Stimulated activated naive CD8-positive, alpha-beta T cell treated with anti-CD3 and anti-CD28 coated beads, Interleukin-15, amount 100 ng/mL, for 72 hours (primary cell): Measurements from ENCODE around the gene C2CD2L.
A peak's percentile ranks its signal among the peaks of the same experiment; 100 is the strongest.
"Not testable (repeated sequence)": the region's sequence is repeated elsewhere in the genome, so short reads cannot be mapped to it uniquely, and the experiment has no call there.

Source experiments
- ATAC-seq: fragments of 150-1000 bp; cut with Tn5 transposase; 2 replicates; pipeline ENCODE4 v1.10.0; 2021; ENCODE audit warnings: mild to moderate bottlenecking, moderate library complexity
- DNase-seq, 2 donors: peaks; one replicate each; pipeline ENCODE4 v3.0.0; 2021 to 2022
- H3K27ac Mint-ChIP-seq, 2 donors: one replicate each; pipeline ENCODE4 v1.8.0; 2022; ENCODE audit warnings: mild to moderate bottlenecking in 2 of 2, mixed read lengths in 2 of 2, moderate library complexity in 2 of 2
- H3K27me3 Mint-ChIP-seq: one replicate; pipeline ENCODE4 v1.8.0; 2022; ENCODE audit warnings: mixed read lengths
- H3K4me1 Mint-ChIP-seq: one replicate; pipeline ENCODE4 v1.8.0; 2022; ENCODE audit warnings: mild to moderate bottlenecking, mixed read lengths
- H3K4me3 Mint-ChIP-seq, 2 donors: one replicate each; pipeline ENCODE4 v1.8.0; 2022; ENCODE audit warnings: mild to moderate bottlenecking in 2 of 2, mixed read lengths in 2 of 2, moderate library complexity in 1 of 2
- H3K9me3 Mint-ChIP-seq, 2 donors: one replicate each; pipeline ENCODE4 v1.8.0; 2022; ENCODE audit warnings: mixed read lengths in 2 of 2

Gene C2CD2L

GRCh38 chr11:119089319-119089718 lies 17.8 kb upstream of the C2CD2L start:
- no peak for ATAC-seq
- H3K4me1 Mint-ChIP-seq = peaks cover 75% of the 10 kb centered on the region

GRCh38 chr11:119091178-119091577 lies 16.0 kb upstream of the C2CD2L start:
- Mint-ChIP-seq H3K9me3 (no peaks in the 10 kb centered on the region), H3K4me1 (peaks cover 70% of the 10 kb centered on the region), H3K27ac (no peak overlapping the region), H3K4me3 (no peak overlapping the region), H3K27me3 (no peaks in the 10 kb centered on the region)
- DNase-seq = no peak
- ATAC-seq = no peak

More at GRCh38 chr11:119089319-119089718, 17.8 kb upstream of the C2CD2L start:
- no peaks in the 10 kb centered on the region for H3K9me3 Mint-ChIP-seq
- no peak overlapping the region for H3K27ac Mint-ChIP-seq
- DNase-seq = no peak
- no peaks in the 10 kb centered on the region for H3K27me3 Mint-ChIP-seq
- H3K4me3 Mint-ChIP-seq = no peak overlapping the region

GRCh38 chr11:119091966-119092879 lies 14.9 kb upstream of the C2CD2L start:
- DNase-seq (no peak), ATAC-seq (no peak)
- Mint-ChIP-seq H3K27ac (peak overlapping the region; percentile 37 to 100), H3K4me3 (peak overlapping the region; percentile 62 to 94), H3K9me3 (no peaks in the 10 kb centered on the region), H3K27me3 (no peaks in the 10 kb centered on the region), H3K4me1 (peaks cover 67% of the 10 kb centered on the region)

GRCh38 chr11:119092880-119093842 lies 14.0 kb upstream of the C2CD2L start:
- DNase-seq (no peak), ATAC-seq (no peak)
- Mint-ChIP-seq H3K4me1 (peaks cover 57% of the 10 kb centered on the region), H3K4me3 (peak overlapping the region; percentile 85 to 94), H3K9me3 (no peaks in the 10 kb centered on the region), H3K27me3 (no peaks in the 10 kb centered on the region), H3K27ac (peak overlapping the region; percentile 88 to 100)

- Mint-ChIP-seq H3K4me1 (peaks cover 63% of the 10 kb centered on the region), H3K4me3 (peak overlapping the region; percentile 89 to 94), H3K27me3 (no peaks in the 10 kb centered on the region), H3K9me3 (no peaks in the 10 kb centered on the region), H3K27ac (peak overlapping the region; percentile 93 to 100)
- DNase-seq (peak; percentile 63 to 67), ATAC-seq (peak; percentile 31)
Observed at GRCh38 chr11:119093942-119094815, 13.0 kb upstream of the C2CD2L start.

GRCh38 chr11:119094816-119095065 lies 12.4 kb upstream of the C2CD2L start:
- peaks cover 66% of the 10 kb centered on the region for H3K4me1 Mint-ChIP-seq
- DNase-seq = no peak

GRCh38 chr11:119095066-119095880 lies 11.9 kb upstream of the C2CD2L start:
- H3K9me3 Mint-ChIP-seq = no peaks in the 10 kb centered on the region
- H3K4me1 Mint-ChIP-seq = peaks cover 66% of the 10 kb centered on the region

More at GRCh38 chr11:119094816-119095065, 12.4 kb upstream of the C2CD2L start:
- H3K27ac Mint-ChIP-seq = peak overlapping the region; percentile 93 to 100
- peak overlapping the region; percentile 89 to 94 for H3K4me3 Mint-ChIP-seq
- no peaks in the 10 kb centered on the region for H3K27me3 Mint-ChIP-seq
- peak; percentile 49 for ATAC-seq
- H3K9me3 Mint-ChIP-seq = no peaks in the 10 kb centered on the region

GRCh38 chr11:119099711-119100110 lies 7.4 kb upstream of the C2CD2L start:
- H3K4me3 Mint-ChIP-seq = peak overlapping the region; percentile 22 to 84
- no peaks in the 10 kb centered on the region for H3K27me3 Mint-ChIP-seq
- no peaks in the 10 kb centered on the region for H3K9me3 Mint-ChIP-seq
- no peak for ATAC-seq
- DNase-seq = no peak
- no peak overlapping the region for H3K27ac Mint-ChIP-seq
- peaks cover 47% of the 10 kb centered on the region for H3K4me1 Mint-ChIP-seq

More at GRCh38 chr11:119095066-119095880, 11.9 kb upstream of the C2CD2L start:
- DNase-seq (peak; percentile 99 to 100), ATAC-seq (peak; percentile 89)
- Mint-ChIP-seq H3K27ac (peak overlapping the region; percentile 93 to 100), H3K4me3 (peak overlapping the region; percentile 89 to 94), H3K27me3 (no peaks in the 10 kb centered on the region)

GRCh38 chr11:119100246-119100970 lies 6.7 kb upstream of the C2CD2L start:
- Mint-ChIP-seq H3K4me1 (peaks cover 47% of the 10 kb centered on the region), H3K27me3 (no peaks in the 10 kb centered on the region), H3K4me3 (peak overlapping the region; percentile 71 to 84), H3K27ac (peak overlapping the region; percentile 98 to 99), H3K9me3 (no peaks in the 10 kb centered on the region)
- ATAC-seq (no peak), DNase-seq (no peak)

- H3K9me3 Mint-ChIP-seq = no peaks in the 10 kb centered on the region
- ATAC-seq (peak; percentile 51), DNase-seq (no peak)
- peaks cover 44% of the 10 kb centered on the region for H3K4me1 Mint-ChIP-seq
- H3K27me3 Mint-ChIP-seq = no peaks in the 10 kb centered on the region
- peak overlapping the region; percentile 71 to 84 for H3K4me3 Mint-ChIP-seq
- H3K27ac Mint-ChIP-seq = peak overlapping the region; percentile 98 to 99
Observed at GRCh38 chr11:119100994-119101758, 6.0 kb upstream of the C2CD2L start.

- peaks cover 46% of the 10 kb centered on the region for H3K4me1 Mint-ChIP-seq
Observed at GRCh38 chr11:119101759-119102423, 5.3 kb upstream of the C2CD2L start, which contains the start of gene DPAGT1. DPAGT1 (minus strand) TSS chr11:119101853; CDS start chr11:119101655, 198 bp downstream.

GRCh38 chr11:119103161-119103664 lies 3.9 kb upstream of the C2CD2L start:
- H3K4me3 Mint-ChIP-seq = peak overlapping the region; percentile 71 to 84
- not testable (repeated sequence) for H3K27me3 Mint-ChIP-seq, H3K9me3 Mint-ChIP-seq, H3K27ac Mint-ChIP-seq, DNase-seq, ATAC-seq
- H3K4me1 Mint-ChIP-seq = peaks cover 47% of the 10 kb centered on the region

More at GRCh38 chr11:119101759-119102423, 5.3 kb upstream of the C2CD2L start, which contains the start of gene DPAGT1:
- H3K4me3 Mint-ChIP-seq = peak within 1 kb of the TSS; percentile 71 to 84
- no peaks in the 10 kb centered on the region for H3K9me3 Mint-ChIP-seq
- peak within 1 kb of the TSS; percentile 98 to 99 for H3K27ac Mint-ChIP-seq
- DNase-seq = peak; percentile 85 to 86
- no peaks in the 10 kb centered on the region for H3K27me3 Mint-ChIP-seq
- peak; percentile 90 for ATAC-seq
